GM12878 (cell line): ENCODE data around the gene GPR6.

ENCODE experiments used
- CHD4 ChIP-seq: fragments of 200-600 bp; sonication (generic); IDR thresholded peaks from 2 replicates; pipeline ENCODE4 v1.6.1; 2016; ENCODE audit warnings: mild to moderate bottlenecking
- FOXM1 ChIP-seq: IDR thresholded peaks from 2 replicates; pipeline ENCODE4 v1.6.1; 2012; ENCODE audit warnings: low read depth, mild to moderate bottlenecking, inconsistent platforms, low read length, moderate library complexity
- JUND ChIP-seq: IDR thresholded peaks from 2 replicates; pipeline ENCODE4 v1.6.1; 2012; ENCODE audit warnings: low read depth, mild to moderate bottlenecking, low read length, improper control_type of control experiment, moderate library complexity
- POU2F2 ChIP-seq: IDR thresholded peaks from 3 replicates; pipeline ENCODE4 v1.6.1; 2011; ENCODE audit warnings: low read depth, mild to moderate bottlenecking, low read length, borderline replicate concordance
- RAD21 ChIP-seq: IDR thresholded peaks from 2 replicates; pipeline ENCODE4 v1.6.1; 2011; ENCODE audit warnings: mild to moderate bottlenecking, low read depth, low read length, moderate library complexity; ENCODE audit not compliant: insufficient read depth
- SP1 ChIP-seq: IDR thresholded peaks from one replicate; pipeline ENCODE4 v1.6.1; 2011; ENCODE audit warnings: low read depth, low read length
- TF ChIP-seq, protein P1 (sequence below): fragments of 450-650 bp; IDR thresholded peaks from 2 replicates; pipeline ENCODE4 v1.6.1; 2014; ENCODE audit warnings: mild to moderate bottlenecking
- TF ChIP-seq, protein P2 (sequence below), 3 experiments: IDR thresholded peaks in 2 of 3; conservative IDR thresholded peaks in 1 of 3; 2 replicates each; pipeline ENCODE4 v1.5.1; 2011; ENCODE audit warnings: low read depth in 3 of 3, low read length in 3 of 3, mild to moderate bottlenecking in 3 of 3, control low read depth in 2 of 3, moderate library complexity in 2 of 3, inconsistent platforms in 1 of 3, mixed read lengths in 1 of 3; ENCODE audit not compliant: control insufficient read depth in 2 of 3, insufficient read depth in 1 of 3; ENCODE audit errors: extremely low read depth in 1 of 3
- TF ChIP-seq, protein P3 (sequence below): IDR thresholded peaks from 2 replicates; pipeline ENCODE4 v1.6.1; 2011; ENCODE audit warnings: low read depth, mild to moderate bottlenecking, low read length, moderate library complexity, borderline replicate concordance; ENCODE audit errors: extremely low read depth

DNA sequence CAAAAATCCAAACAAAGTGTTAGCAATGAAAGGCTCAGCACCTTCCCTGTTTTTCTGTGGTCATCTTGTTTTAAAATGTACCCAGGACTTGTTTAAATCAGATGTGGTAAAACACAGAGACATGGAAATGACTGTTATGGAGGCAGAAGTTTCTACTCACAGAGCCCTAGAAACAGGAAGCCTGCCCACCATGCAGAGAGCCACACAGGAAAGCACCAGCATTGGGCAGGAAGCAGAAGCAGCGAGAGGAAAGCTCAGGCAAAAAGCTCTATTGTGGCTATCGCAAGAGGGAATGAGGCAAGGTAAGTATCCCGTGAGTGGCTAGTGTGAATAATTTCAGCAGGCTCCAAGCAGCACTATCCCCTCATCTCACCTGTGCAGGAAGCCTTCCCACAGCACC is 42.8 kb downstream of the GPR6 start:
- no peak for TF ChIP-seq SP1
- no peak for TF ChIP-seq FOXM1
- TF ChIP-seq, protein P1, sequence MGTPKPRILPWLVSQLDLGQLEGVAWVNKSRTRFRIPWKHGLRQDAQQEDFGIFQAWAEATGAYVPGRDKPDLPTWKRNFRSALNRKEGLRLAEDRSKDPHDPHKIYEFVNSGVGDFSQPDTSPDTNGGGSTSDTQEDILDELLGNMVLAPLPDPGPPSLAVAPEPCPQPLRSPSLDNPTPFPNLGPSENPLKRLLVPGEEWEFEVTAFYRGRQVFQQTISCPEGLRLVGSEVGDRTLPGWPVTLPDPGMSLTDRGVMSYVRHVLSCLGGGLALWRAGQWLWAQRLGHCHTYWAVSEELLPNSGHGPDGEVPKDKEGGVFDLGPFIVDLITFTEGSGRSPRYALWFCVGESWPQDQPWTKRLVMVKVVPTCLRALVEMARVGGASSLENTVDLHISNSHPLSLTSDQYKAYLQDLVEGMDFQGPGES, result no peak
- TF ChIP-seq, protein P2, sequence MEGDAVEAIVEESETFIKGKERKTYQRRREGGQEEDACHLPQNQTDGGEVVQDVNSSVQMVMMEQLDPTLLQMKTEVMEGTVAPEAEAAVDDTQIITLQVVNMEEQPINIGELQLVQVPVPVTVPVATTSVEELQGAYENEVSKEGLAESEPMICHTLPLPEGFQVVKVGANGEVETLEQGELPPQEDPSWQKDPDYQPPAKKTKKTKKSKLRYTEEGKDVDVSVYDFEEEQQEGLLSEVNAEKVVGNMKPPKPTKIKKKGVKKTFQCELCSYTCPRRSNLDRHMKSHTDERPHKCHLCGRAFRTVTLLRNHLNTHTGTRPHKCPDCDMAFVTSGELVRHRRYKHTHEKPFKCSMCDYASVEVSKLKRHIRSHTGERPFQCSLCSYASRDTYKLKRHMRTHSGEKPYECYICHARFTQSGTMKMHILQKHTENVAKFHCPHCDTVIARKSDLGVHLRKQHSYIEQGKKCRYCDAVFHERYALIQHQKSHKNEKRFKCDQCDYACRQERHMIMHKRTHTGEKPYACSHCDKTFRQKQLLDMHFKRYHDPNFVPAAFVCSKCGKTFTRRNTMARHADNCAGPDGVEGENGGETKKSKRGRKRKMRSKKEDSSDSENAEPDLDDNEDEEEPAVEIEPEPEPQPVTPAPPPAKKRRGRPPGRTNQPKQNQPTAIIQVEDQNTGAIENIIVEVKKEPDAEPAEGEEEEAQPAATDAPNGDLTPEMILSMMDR (IDR thresholded peaks at IDR 0.05 in 2 of 3, conservative IDR thresholded peaks at IDR 0.05 in 1 of 3; ENCODE audit: control insufficient read depth in 2 of 3, extremely low read depth in 1 of 3, insufficient read depth in 1 of 3, low read depth in 3 of 3, low read length in 3 of 3), result no peak
- no peak for TF ChIP-seq POU2F2
- TF ChIP-seq CHD4, result no peak
- TF ChIP-seq RAD21, result no peak
- TF ChIP-seq JUND, result no peak
- TF ChIP-seq, protein P3, sequence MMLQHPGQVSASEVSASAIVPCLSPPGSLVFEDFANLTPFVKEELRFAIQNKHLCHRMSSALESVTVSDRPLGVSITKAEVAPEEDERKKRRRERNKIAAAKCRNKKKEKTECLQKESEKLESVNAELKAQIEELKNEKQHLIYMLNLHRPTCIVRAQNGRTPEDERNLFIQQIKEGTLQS, result no peak
